Measurements from ENCODE around the gene SLC9A7. TPM values are rescaled to one million over a fixed set of nuclear protein-coding genes. Genes with fewer than 3 reads are reported as not detected.
A peak's percentile ranks its signal among the peaks of the same experiment; 100 is the strongest.

SLC9A7 gene
- total RNA-seq, 2 donors from 2014 or later, result 6.5 to 7.5 TPM

- H3K36me3 ChIP-seq, result no peaks in the 10 kb centered on the region
- peaks cover 0 to 30% of the 10 kb centered on the region in 2 donors for H3K4me1 ChIP-seq
- no peak for DNase-seq (ENCODE audit: low spot score)
- peak overlapping the region; percentile 19 to 70 for H3K27ac ChIP-seq
- no peaks in the 10 kb centered on the region for H3K9me3 ChIP-seq
- no peaks in the 10 kb centered on the region for H3K27me3 ChIP-seq
- no peak overlapping the region for H3K4me3 ChIP-seq
- no peak for TF ChIP-seq CTCF (IDR thresholded peaks at IDR 0.05)
These were observed 171.8 kb downstream of the SLC9A7 start for GRCh38 chrX:46587158-46587557.

DNA sequence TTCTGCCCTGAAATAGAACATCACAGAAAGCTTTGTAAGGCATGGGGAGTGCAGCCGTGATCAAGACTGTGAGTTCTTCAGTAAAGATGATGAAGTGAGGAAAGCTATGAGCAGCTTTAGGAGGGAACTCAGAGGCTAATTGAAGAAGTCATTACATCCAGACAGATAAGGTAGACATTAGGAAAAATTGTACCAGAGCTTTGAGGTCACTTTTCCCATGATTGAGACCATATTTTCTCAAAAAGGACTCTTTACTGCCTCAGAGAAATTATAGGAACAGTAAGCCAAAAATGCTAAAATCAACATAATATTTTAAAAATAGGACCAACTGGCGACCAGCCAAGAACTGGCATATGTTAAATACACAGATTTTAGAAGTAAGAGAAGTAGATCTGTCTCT is 174.2 kb downstream of the SLC9A7 start:
- no peak for DNase-seq (ENCODE audit: low spot score)
- TF ChIP-seq CTCF (IDR thresholded peaks at IDR 0.05), result no peak
- peaks cover 0 to 30% of the 10 kb centered on the region in 2 donors for H3K4me1 ChIP-seq
- H3K27me3 ChIP-seq, result no peaks in the 10 kb centered on the region
- H3K27ac ChIP-seq, result peak overlapping the region in 1 of 2 donors; percentile 63
- H3K9me3 ChIP-seq, result no peaks in the 10 kb centered on the region
- no peak overlapping the region for H3K4me3 ChIP-seq
- no peaks in the 10 kb centered on the region for H3K36me3 ChIP-seq

DNA sequence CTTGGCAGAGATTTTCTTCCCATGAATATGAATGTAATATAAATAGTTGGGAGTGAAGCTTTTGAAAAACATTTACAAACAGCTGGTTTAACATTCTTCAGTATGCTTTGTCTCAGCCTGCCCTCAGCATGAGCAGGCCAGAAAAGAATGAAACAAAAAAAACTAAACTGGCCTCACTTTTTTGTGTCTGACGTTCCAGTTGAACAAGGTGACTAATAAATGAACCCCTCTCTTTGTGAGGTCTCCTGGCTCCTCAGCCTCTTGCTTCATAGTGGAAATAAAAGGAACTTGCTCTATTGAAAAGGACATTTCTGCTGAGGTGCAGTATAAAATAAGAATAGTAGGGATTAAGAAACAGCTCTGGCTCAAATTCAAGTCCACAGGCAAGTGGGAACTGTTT is 176.0 kb downstream of the SLC9A7 start:
- peaks cover 0 to 21% of the 10 kb centered on the region in 2 donors for H3K4me1 ChIP-seq
- H3K36me3 ChIP-seq, result no peaks in the 10 kb centered on the region
- TF ChIP-seq CTCF (IDR thresholded peaks at IDR 0.05), result no peak
- no peak for DNase-seq (ENCODE audit: low spot score)
- H3K27ac ChIP-seq, result peak overlapping the region; percentile 8 to 63
- no peaks in the 10 kb centered on the region for H3K9me3 ChIP-seq
- H3K4me3 ChIP-seq, result no peak overlapping the region
- no peaks in the 10 kb centered on the region for H3K27me3 ChIP-seq

- Histone ChIP-seq H3K9me3 (no peaks in the 10 kb centered on the region), H3K36me3 (no peaks in the 10 kb centered on the region), H3K27ac (peak overlapping the region; percentile 12 to 63), H3K27me3 (no peaks in the 10 kb centered on the region), H3K4me3 (no peak overlapping the region), H3K4me1 (peaks cover 0 to 21% of the 10 kb centered on the region in 2 donors)
- TF ChIP-seq CTCF (IDR thresholded peaks at IDR 0.05), result no peak
- DNase-seq (ENCODE audit: low spot score), result no peak
These were observed 176.6 kb downstream of the SLC9A7 start for GRCh38 chrX:46582325-46582724.

GRCh38 chrX:46580613-46581012 is 178.3 kb downstream of the SLC9A7 start:
- Histone ChIP-seq H3K4me3 (no peak overlapping the region), H3K4me1 (peaks cover 0 to 16% of the 10 kb centered on the region in 2 donors), H3K9me3 (no peaks in the 10 kb centered on the region), H3K27me3 (no peaks in the 10 kb centered on the region), H3K36me3 (no peaks in the 10 kb centered on the region), H3K27ac (no peak overlapping the region)
- TF ChIP-seq CTCF (IDR thresholded peaks at IDR 0.05), result no peak
- DNase-seq (ENCODE audit: low spot score), result no peak

DNA sequence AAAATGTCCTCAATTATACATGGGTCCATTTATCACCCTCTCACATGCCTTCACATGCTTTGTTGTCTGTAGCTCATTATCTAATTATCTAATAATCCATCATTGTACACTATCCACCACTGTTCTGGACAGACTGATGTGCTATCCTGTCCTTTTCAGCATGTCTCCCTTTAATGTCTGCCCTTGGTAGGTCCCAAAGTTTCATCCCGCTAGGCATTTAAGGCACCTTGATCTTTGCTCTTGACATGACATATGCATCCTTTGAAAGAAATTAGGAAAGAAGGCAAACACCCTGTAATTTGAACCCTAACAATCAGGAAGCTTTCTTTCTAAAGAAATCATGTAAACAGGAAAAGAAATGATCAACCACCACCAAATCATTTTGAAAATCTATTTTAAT is 179.7 kb downstream of the SLC9A7 start:
- Histone ChIP-seq H3K9me3 (no peaks in the 10 kb centered on the region), H3K4me1 (peaks cover 0 to 16% of the 10 kb centered on the region in 2 donors), H3K27ac (no peak overlapping the region), H3K36me3 (no peaks in the 10 kb centered on the region), H3K27me3 (no peaks in the 10 kb centered on the region), H3K4me3 (no peak overlapping the region)
- DNase-seq (ENCODE audit: low spot score), result no peak
- no peak for TF ChIP-seq CTCF (IDR thresholded peaks at IDR 0.05)
